Measurements from ENCODE around the gene USP9X. TPM values are rescaled to one million over a fixed set of nuclear protein-coding genes. Genes with fewer than 3 reads are reported as not detected.

The USP9X gene
- total RNA-seq, 1 experiment from 2014 or later: 163 TPM

- no peak overlapping the region for H3K4me3 Mint-ChIP-seq
- no peaks in the 10 kb centered on the region for H3K36me3 Mint-ChIP-seq
- H3K27ac Mint-ChIP-seq: no peak overlapping the region
- peaks cover 5% of the 10 kb centered on the region; the same call in 1 of the 2 replicates for H3K4me1 Mint-ChIP-seq
- ChIA-PET POLR2A (no interaction called here), CTCF (no interaction called here)
- H3K27me3 Mint-ChIP-seq (ENCODE audit: low read depth): no peaks in the 10 kb centered on the region
- H3K9me3 Mint-ChIP-seq: no peaks in the 10 kb centered on the region
- DNase-seq (ENCODE audit: low spot score) (no peak), ATAC-seq (no peak)
- TF ChIP-seq GABPB1 (CRISPR knock-in tag; IDR thresholded peaks at IDR 0.05) (no peak), MXD4 (CRISPR knock-in tag; IDR thresholded peaks at IDR 0.05; ENCODE audit: borderline replicate concordance) (no peak), CTCF (IDR thresholded peaks at IDR 0.05) (no peak), TEAD1 (CRISPR knock-in tag; IDR thresholded peaks at IDR 0.05) (no peak), PRRX2 (CRISPR knock-in tag; IDR thresholded peaks at IDR 0.05) (no peak), IRF1 (CRISPR knock-in tag; IDR thresholded peaks at IDR 0.05) (no peak), FOXP1 (CRISPR knock-in tag; IDR thresholded peaks at IDR 0.05; ENCODE audit: borderline replicate concordance) (no peak), JAZF1 (CRISPR knock-in tag; IDR thresholded peaks at IDR 0.05) (no peak), OVOL2 (CRISPR knock-in tag; IDR thresholded peaks at IDR 0.05; ENCODE audit: borderline replicate concordance) (no peak), EMX1 (CRISPR knock-in tag; IDR thresholded peaks at IDR 0.05) (no peak), GTF2I (CRISPR knock-in tag; conservative IDR thresholded peaks at IDR 0.05) (no peak), ZMAT4 (CRISPR knock-in tag; IDR thresholded peaks at IDR 0.05) (no peak), FOXP4 (CRISPR knock-in tag; IDR thresholded peaks at IDR 0.05) (no peak), ZNF232 (CRISPR knock-in tag; IDR thresholded peaks at IDR 0.05) (no peak), PRDM15 (CRISPR knock-in tag; IDR thresholded peaks at IDR 0.05) (no peak), FOXJ3 (CRISPR knock-in tag; IDR thresholded peaks at IDR 0.05; ENCODE audit: borderline replicate concordance) (no peak), ERG (CRISPR knock-in tag; IDR thresholded peaks at IDR 0.05) (no peak), STAT6 (CRISPR knock-in tag; conservative IDR thresholded peaks at IDR 0.05; ENCODE audit: low read depth) (no peak), ARID4B (CRISPR knock-in tag; IDR thresholded peaks at IDR 0.05; ENCODE audit: borderline replicate concordance) (no peak)
Measured at GRCh38 chrX:41067721-41068120, 17.5 kb upstream of the USP9X start.
